ENCODE data around the gene PPT1. TPM values are rescaled to one million over a fixed set of nuclear protein-coding genes. Genes with fewer than 3 reads are reported as not detected.

Gene PPT1
- total RNA-seq, 1 donor from 2014 or later = 48.3 TPM

DNA sequence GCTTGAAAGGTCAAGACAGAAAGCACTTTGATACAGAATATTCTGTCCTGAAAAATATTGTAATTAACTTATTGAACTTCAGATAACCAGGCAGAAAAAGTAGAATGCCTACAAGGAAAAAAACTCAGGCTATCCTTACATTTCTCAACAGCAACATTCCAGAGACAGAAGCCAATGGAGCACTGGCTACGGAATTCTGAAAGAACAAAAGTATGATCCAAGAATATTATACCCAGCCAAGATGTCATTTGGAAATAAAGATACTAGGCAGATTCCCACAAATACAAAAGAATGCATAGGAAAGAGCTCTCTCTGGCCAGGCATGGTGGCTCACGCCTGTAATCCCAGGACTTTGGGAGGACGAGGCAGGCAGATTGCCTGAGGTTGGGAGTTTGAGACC is 5.8 kb upstream of the PPT1 start:
- TF ChIP-seq, protein P1, sequence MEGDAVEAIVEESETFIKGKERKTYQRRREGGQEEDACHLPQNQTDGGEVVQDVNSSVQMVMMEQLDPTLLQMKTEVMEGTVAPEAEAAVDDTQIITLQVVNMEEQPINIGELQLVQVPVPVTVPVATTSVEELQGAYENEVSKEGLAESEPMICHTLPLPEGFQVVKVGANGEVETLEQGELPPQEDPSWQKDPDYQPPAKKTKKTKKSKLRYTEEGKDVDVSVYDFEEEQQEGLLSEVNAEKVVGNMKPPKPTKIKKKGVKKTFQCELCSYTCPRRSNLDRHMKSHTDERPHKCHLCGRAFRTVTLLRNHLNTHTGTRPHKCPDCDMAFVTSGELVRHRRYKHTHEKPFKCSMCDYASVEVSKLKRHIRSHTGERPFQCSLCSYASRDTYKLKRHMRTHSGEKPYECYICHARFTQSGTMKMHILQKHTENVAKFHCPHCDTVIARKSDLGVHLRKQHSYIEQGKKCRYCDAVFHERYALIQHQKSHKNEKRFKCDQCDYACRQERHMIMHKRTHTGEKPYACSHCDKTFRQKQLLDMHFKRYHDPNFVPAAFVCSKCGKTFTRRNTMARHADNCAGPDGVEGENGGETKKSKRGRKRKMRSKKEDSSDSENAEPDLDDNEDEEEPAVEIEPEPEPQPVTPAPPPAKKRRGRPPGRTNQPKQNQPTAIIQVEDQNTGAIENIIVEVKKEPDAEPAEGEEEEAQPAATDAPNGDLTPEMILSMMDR (IDR thresholded peaks at IDR 0.05) = no peak
- H3K27me3 Mint-ChIP-seq (ENCODE audit: low read depth) = peaks cover 15% of the 10 kb centered on the region
- no peak overlapping the region for H3K27ac Mint-ChIP-seq (ENCODE audit: unreplicated experiment)
- peaks cover 9% of the 10 kb centered on the region for H3K9me3 Mint-ChIP-seq (ENCODE audit: low read depth)
- H3K4me3 Mint-ChIP-seq (ENCODE audit: unreplicated experiment) = no peak overlapping the region
- no peak for DNase-seq (ENCODE audit: low spot score)
- H3K36me3 Mint-ChIP-seq (ENCODE audit: low read depth) = no peaks in the 10 kb centered on the region
- H3K4me1 Mint-ChIP-seq (ENCODE audit: low read depth) = no peaks in the 10 kb centered on the region

DNA sequence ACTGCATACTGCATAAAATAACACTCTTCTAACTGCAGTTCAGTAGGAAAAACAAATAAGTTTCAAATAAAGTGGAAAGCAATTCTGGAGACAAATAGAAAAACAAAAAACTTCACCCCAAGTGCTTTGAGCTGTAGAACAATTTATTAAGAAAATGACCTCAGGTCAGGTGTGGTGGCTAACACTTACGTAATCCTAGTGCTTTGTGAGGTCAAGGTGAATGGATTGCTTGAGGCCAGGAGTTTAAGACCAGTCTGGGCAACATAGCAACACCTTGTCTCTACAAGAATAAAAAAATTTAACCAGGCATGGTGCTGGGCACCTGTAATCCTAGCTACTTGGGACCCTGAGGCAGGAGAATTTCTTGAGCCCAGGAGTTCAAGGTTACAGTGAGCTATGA is 5.0 kb upstream of the PPT1 start:
- H3K36me3 Mint-ChIP-seq (ENCODE audit: low read depth) = no peaks in the 10 kb centered on the region
- H3K27ac Mint-ChIP-seq (ENCODE audit: unreplicated experiment) = no peak overlapping the region
- H3K9me3 Mint-ChIP-seq (ENCODE audit: low read depth) = peaks cover 9% of the 10 kb centered on the region
- DNase-seq (ENCODE audit: low spot score) = no peak
- H3K4me1 Mint-ChIP-seq (ENCODE audit: low read depth) = peaks cover 5% of the 10 kb centered on the region
- TF ChIP-seq, protein P1 (IDR thresholded peaks at IDR 0.05) = no peak
- H3K4me3 Mint-ChIP-seq (ENCODE audit: unreplicated experiment) = no peak overlapping the region
- H3K27me3 Mint-ChIP-seq (ENCODE audit: low read depth) = peaks cover 15% of the 10 kb centered on the region

GRCh38 chr1:40096646-40096976 is 441 bp downstream of the PPT1 start:
- Mint-ChIP-seq H3K36me3 (ENCODE audit: low read depth) (no peaks in the 10 kb centered on the region), H3K4me3 (ENCODE audit: unreplicated experiment) (peak overlapping the region; percentile 91), H3K27ac (ENCODE audit: unreplicated experiment) (peak overlapping the region; percentile 76), H3K9me3 (ENCODE audit: low read depth) (no peaks in the 10 kb centered on the region), H3K4me1 (ENCODE audit: low read depth) (peaks cover 22% of the 10 kb centered on the region), H3K27me3 (ENCODE audit: low read depth) (peaks cover 4% of the 10 kb centered on the region)
- TF ChIP-seq, protein P1 (IDR thresholded peaks at IDR 0.05) = no peak
- DNase-seq (ENCODE audit: low spot score) = no peak

GRCh38 chr1:40095806-40096205 is 1.2 kb downstream of the PPT1 start:
- no peaks in the 10 kb centered on the region for H3K36me3 Mint-ChIP-seq (ENCODE audit: low read depth)
- no peak for DNase-seq (ENCODE audit: low spot score)
- no peak overlapping the region for H3K4me3 Mint-ChIP-seq (ENCODE audit: unreplicated experiment)
- H3K4me1 Mint-ChIP-seq (ENCODE audit: low read depth) = peaks cover 26% of the 10 kb centered on the region
- H3K27ac Mint-ChIP-seq (ENCODE audit: unreplicated experiment) = no peak overlapping the region
- peaks cover 2% of the 10 kb centered on the region for H3K27me3 Mint-ChIP-seq (ENCODE audit: low read depth)
- TF ChIP-seq, protein P1 (IDR thresholded peaks at IDR 0.05) = no peak
- no peaks in the 10 kb centered on the region for H3K9me3 Mint-ChIP-seq (ENCODE audit: low read depth)

GRCh38 chr1:40094466-40095110 is 2.5 kb downstream of the PPT1 start:
- Mint-ChIP-seq H3K4me1 (ENCODE audit: low read depth) (peaks cover 29% of the 10 kb centered on the region), H3K36me3 (ENCODE audit: low read depth) (peaks cover 2% of the 10 kb centered on the region), H3K27ac (ENCODE audit: unreplicated experiment) (no peak overlapping the region), H3K27me3 (ENCODE audit: low read depth) (no peaks in the 10 kb centered on the region), H3K4me3 (ENCODE audit: unreplicated experiment) (no peak overlapping the region), H3K9me3 (ENCODE audit: low read depth) (no peaks in the 10 kb centered on the region)
- no peak for DNase-seq (ENCODE audit: low spot score)
- TF ChIP-seq, protein P1 (IDR thresholded peaks at IDR 0.05) = no peak

All from chondrocyte (in vitro differentiated cells).